Liver (tissue), 3 donors: Measurements from ENCODE around the gene METTL8.

ENCODE experiments used
- SP1 ChIP-seq: IDR thresholded peaks from 2 replicates; pipeline ENCODE4 v1.6.1; 2018; ENCODE audit warnings: antibody characterized with exemption, mild to moderate bottlenecking
- TAF1 ChIP-seq: conservative IDR thresholded peaks from 2 replicates; pipeline ENCODE4 v1.6.1; 2016; ENCODE audit warnings: antibody characterized with exemption, mild to moderate bottlenecking
- YY1 ChIP-seq: IDR thresholded peaks from 2 replicates; pipeline ENCODE4 v1.6.1; 2016; ENCODE audit warnings: antibody characterized with exemption, mild to moderate bottlenecking
- TF ChIP-seq, protein P1 (sequence below): IDR thresholded peaks from 2 replicates; pipeline ENCODE4 v1.6.1; 2016; ENCODE audit warnings: antibody characterized with exemption
- TF ChIP-seq, protein P2 (sequence below): IDR thresholded peaks from 2 replicates; pipeline ENCODE4 v1.6.1; 2016; ENCODE audit warnings: antibody characterized with exemption, mild to moderate bottlenecking
- TF ChIP-seq, protein P3 (sequence below): fragments of 150-350 bp; IDR thresholded peaks from 2 replicates; pipeline ENCODE4 v1.5.1; 2017; ENCODE audit warnings: improper control_type of control experiment, low read depth, low read length; ENCODE audit not compliant: missing input control
- TF ChIP-seq, protein P4 (sequence below): IDR thresholded peaks from 2 replicates; pipeline ENCODE4 v1.6.1; 2016; ENCODE audit warnings: antibody characterized with exemption
- donor health status: healthy.
- donor health status: healthy.

DNA sequence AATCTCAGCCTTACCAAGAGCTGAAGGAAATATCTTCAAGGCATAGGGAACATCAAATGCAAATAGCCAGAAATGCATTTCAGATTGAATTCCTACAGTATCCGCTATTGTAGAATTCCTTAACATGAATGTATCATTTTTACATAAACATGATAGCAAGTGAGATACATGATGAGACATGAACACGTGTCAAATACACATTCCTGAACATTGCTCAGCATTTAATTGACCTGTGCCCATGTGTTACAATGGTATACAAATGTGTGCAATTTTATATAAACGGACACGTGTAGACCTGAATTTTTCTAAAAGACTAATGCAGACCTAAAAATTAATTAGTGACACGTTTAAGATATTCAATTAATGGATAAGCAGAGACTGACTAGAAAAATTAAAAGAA is 140.1 kb downstream of the METTL8 start:
- TF ChIP-seq, protein P1, sequence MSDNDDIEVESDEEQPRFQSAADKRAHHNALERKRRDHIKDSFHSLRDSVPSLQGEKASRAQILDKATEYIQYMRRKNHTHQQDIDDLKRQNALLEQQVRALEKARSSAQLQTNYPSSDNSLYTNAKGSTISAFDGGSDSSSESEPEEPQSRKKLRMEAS = no peak
- TF ChIP-seq YY1 (no peak), TAF1 (no peak), SP1 (no peak)
- TF ChIP-seq, protein P2, sequence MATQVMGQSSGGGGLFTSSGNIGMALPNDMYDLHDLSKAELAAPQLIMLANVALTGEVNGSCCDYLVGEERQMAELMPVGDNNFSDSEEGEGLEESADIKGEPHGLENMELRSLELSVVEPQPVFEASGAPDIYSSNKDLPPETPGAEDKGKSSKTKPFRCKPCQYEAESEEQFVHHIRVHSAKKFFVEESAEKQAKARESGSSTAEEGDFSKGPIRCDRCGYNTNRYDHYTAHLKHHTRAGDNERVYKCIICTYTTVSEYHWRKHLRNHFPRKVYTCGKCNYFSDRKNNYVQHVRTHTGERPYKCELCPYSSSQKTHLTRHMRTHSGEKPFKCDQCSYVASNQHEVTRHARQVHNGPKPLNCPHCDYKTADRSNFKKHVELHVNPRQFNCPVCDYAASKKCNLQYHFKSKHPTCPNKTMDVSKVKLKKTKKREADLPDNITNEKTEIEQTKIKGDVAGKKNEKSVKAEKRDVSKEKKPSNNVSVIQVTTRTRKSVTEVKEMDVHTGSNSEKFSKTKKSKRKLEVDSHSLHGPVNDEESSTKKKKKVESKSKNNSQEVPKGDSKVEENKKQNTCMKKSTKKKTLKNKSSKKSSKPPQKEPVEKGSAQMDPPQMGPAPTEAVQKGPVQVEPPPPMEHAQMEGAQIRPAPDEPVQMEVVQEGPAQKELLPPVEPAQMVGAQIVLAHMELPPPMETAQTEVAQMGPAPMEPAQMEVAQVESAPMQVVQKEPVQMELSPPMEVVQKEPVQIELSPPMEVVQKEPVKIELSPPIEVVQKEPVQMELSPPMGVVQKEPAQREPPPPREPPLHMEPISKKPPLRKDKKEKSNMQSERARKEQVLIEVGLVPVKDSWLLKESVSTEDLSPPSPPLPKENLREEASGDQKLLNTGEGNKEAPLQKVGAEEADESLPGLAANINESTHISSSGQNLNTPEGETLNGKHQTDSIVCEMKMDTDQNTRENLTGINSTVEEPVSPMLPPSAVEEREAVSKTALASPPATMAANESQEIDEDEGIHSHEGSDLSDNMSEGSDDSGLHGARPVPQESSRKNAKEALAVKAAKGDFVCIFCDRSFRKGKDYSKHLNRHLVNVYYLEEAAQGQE = no peak
- TF ChIP-seq, protein P3, sequence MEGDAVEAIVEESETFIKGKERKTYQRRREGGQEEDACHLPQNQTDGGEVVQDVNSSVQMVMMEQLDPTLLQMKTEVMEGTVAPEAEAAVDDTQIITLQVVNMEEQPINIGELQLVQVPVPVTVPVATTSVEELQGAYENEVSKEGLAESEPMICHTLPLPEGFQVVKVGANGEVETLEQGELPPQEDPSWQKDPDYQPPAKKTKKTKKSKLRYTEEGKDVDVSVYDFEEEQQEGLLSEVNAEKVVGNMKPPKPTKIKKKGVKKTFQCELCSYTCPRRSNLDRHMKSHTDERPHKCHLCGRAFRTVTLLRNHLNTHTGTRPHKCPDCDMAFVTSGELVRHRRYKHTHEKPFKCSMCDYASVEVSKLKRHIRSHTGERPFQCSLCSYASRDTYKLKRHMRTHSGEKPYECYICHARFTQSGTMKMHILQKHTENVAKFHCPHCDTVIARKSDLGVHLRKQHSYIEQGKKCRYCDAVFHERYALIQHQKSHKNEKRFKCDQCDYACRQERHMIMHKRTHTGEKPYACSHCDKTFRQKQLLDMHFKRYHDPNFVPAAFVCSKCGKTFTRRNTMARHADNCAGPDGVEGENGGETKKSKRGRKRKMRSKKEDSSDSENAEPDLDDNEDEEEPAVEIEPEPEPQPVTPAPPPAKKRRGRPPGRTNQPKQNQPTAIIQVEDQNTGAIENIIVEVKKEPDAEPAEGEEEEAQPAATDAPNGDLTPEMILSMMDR = no peak
- TF ChIP-seq, protein P4, sequence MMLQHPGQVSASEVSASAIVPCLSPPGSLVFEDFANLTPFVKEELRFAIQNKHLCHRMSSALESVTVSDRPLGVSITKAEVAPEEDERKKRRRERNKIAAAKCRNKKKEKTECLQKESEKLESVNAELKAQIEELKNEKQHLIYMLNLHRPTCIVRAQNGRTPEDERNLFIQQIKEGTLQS = no peak
